Loucy (cell line): ENCODE results near the gene AKAP13.

Experiments
- H2AFZ ChIP-seq: fragments of 200-600 bp; sonication (generic); 2 replicates; pipeline ENCODE4 v1.6.0; 2016; ENCODE audit warnings: antibody characterized with exemption, mild to moderate bottlenecking, low read length, moderate library complexity
- H3F3A ChIP-seq: fragments of 200-600 bp; 2 replicates; pipeline ENCODE4 v1.6.0; 2016; ENCODE audit warnings: antibody characterized with exemption, low read depth, mild to moderate bottlenecking
- H3K27me3 ChIP-seq: fragments of 200-600 bp; sonication (generic); 2 replicates; pipeline ENCODE4 v1.6.1; 2014; ENCODE audit warnings: low read length, mild to moderate bottlenecking; ENCODE audit not compliant: insufficient read depth, poor library complexity, severe bottlenecking
- H3K36me3 ChIP-seq: fragments of 200-600 bp; sonication (generic); 2 replicates; pipeline ENCODE4 v1.6.1; 2016; ENCODE audit warnings: low read length; ENCODE audit not compliant: insufficient read depth
- H3K4me1 ChIP-seq: fragments of 200-600 bp; sonication (generic); 2 replicates; pipeline ENCODE4 v1.5.1; 2014; ENCODE audit warnings: low read length, mild to moderate bottlenecking; ENCODE audit not compliant: insufficient read depth, poor library complexity, severe bottlenecking
- H3K4me2 ChIP-seq: fragments of 200-600 bp; sonication (generic); 2 replicates; pipeline ENCODE4 v1.6.0; 2014; ENCODE audit warnings: antibody characterized with exemption, low read length, low read depth, mild to moderate bottlenecking; ENCODE audit not compliant: poor library complexity, severe bottlenecking
- H3K4me3 ChIP-seq: fragments of 200-600 bp; sonication (generic); 2 replicates; pipeline ENCODE4 v1.5.1; 2014; ENCODE audit warnings: low read length, mild to moderate bottlenecking, mixed read lengths; ENCODE audit not compliant: poor library complexity, severe bottlenecking
- H3K79me2 ChIP-seq: fragments of 200-600 bp; sonication (generic); 2 replicates; pipeline ENCODE4 v1.6.1; 2014; ENCODE audit warnings: low read length; ENCODE audit not compliant: insufficient read depth
- H3K9ac ChIP-seq: fragments of 200-600 bp; sonication (generic); 2 replicates; pipeline ENCODE4 v1.6.0; 2014; ENCODE audit warnings: mild to moderate bottlenecking, low read depth, low read length, moderate library complexity; ENCODE audit not compliant: poor library complexity, severe bottlenecking
- H3K9me2 ChIP-seq: fragments of 200-600 bp; sonication (generic); replicated peaks from 2 replicates; pipeline ENCODE4 v1.6.1; 2016; ENCODE audit warnings: low read depth, low read length, mixed read lengths
- H3K9me3 ChIP-seq: fragments of 200-600 bp; sonication (generic); 2 replicates; pipeline ENCODE4 v1.6.1; 2014; ENCODE audit warnings: mild to moderate bottlenecking, antibody characterized with exemption, low read length, low read depth; ENCODE audit not compliant: insufficient read depth
- H4K20me1 ChIP-seq: fragments of 200-600 bp; sonication (generic); 2 replicates; pipeline ENCODE4 v1.6.0; 2014; ENCODE audit warnings: antibody characterized with exemption, low read length, mild to moderate bottlenecking; ENCODE audit not compliant: insufficient read depth, poor library complexity, severe bottlenecking
- EZH2phosphoT487 ChIP-seq: fragments of 200-600 bp; IDR thresholded peaks from 2 replicates; pipeline ENCODE4 v1.6.1; 2018; ENCODE audit warnings: antibody characterized with exemption, mild to moderate bottlenecking, moderate library complexity, borderline replicate concordance
- TF ChIP-seq, protein P1 (sequence below): fragments of 200-600 bp; sonication (generic); conservative IDR thresholded peaks from 2 replicates; pipeline ENCODE4 v1.5.1; 2014; ENCODE audit warnings: mild to moderate bottlenecking, antibody characterized with exemption, low read length

Gene AKAP13

DNA sequence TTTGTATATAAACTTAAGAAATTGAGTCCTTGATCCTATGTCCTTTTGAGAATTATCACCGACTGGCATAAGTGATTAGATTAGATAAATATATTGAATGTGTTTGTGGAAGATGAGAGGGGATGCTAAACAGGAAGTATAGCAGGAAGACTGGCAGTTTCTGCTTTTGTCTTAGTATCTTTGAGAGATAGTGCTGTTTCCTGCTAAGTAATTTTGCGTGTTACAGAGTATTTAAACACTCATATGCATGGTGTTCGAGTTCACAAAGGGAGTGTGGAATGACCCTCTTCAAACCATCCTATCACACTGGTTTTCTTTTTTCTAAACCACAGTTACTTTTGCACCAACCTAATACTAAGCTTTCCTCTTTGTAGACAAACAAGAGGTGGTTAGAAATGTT lies 308.3 kb downstream of the AKAP13 start:
- peak overlapping the region; percentile 80 for H3K4me2 ChIP-seq

DNA sequence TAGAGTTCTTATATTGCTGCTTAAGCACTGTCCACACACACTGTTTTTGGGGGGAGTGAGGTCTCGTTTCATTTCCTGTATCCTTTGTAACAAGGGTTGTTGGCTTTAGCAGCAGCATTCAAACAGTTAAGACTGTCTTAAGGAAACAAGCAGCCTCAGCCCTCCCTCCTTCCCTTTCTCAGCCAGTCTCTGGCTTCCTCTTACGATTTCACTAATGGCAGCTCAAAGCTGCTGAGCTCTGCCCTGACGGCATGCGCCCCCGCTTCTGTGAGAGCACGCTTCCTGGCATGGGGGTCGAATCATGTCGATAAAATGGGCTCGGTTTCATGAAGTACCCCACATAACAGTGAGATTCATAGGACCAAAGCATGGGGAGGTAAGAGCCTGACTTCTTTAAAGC lies 309.3 kb downstream of the AKAP13 start:
- H3K36me3 ChIP-seq: peaks cover 26% of the 10 kb centered on the region
- H3K4me1 ChIP-seq: peaks cover 58% of the 10 kb centered on the region
- no peaks in the 10 kb centered on the region for H3K9me2 ChIP-seq
- H3F3A ChIP-seq: peaks cover 3% of the 10 kb centered on the region; the same call in 1 of the 2 replicates
- peak overlapping the region; percentile 93 for H3K9ac ChIP-seq
- H3K4me2 ChIP-seq: peak overlapping the region; percentile 80
- peaks cover 46% of the 10 kb centered on the region for H3K79me2 ChIP-seq
- peak overlapping the region; percentile 81 for H3K4me3 ChIP-seq
- H4K20me1 ChIP-seq: peaks cover 2% of the 10 kb centered on the region
- H3K27me3 ChIP-seq: no peaks in the 10 kb centered on the region
- peak overlapping the region; percentile 39; the same call in 1 of the 2 replicates for H2AFZ ChIP-seq
- no peak for TF ChIP-seq EZH2phosphoT487
- TF ChIP-seq, protein P1, sequence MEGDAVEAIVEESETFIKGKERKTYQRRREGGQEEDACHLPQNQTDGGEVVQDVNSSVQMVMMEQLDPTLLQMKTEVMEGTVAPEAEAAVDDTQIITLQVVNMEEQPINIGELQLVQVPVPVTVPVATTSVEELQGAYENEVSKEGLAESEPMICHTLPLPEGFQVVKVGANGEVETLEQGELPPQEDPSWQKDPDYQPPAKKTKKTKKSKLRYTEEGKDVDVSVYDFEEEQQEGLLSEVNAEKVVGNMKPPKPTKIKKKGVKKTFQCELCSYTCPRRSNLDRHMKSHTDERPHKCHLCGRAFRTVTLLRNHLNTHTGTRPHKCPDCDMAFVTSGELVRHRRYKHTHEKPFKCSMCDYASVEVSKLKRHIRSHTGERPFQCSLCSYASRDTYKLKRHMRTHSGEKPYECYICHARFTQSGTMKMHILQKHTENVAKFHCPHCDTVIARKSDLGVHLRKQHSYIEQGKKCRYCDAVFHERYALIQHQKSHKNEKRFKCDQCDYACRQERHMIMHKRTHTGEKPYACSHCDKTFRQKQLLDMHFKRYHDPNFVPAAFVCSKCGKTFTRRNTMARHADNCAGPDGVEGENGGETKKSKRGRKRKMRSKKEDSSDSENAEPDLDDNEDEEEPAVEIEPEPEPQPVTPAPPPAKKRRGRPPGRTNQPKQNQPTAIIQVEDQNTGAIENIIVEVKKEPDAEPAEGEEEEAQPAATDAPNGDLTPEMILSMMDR: no peak
- H3K9me3 ChIP-seq: no peaks in the 10 kb centered on the region

More for the DNA sequence above, 308.3 kb downstream of the AKAP13 start:
- no peak for TF ChIP-seq EZH2phosphoT487
- TF ChIP-seq, protein P1: no peak
- H3K9me3 ChIP-seq: no peaks in the 10 kb centered on the region
- peaks cover 54% of the 10 kb centered on the region for H3K4me1 ChIP-seq
- no peaks in the 10 kb centered on the region for H3K27me3 ChIP-seq
- peaks cover 3% of the 10 kb centered on the region; the same call in 1 of the 2 replicates for H3F3A ChIP-seq
- H2AFZ ChIP-seq: peak overlapping the region; percentile 13; the same call in 1 of the 2 replicates
- peaks cover 28% of the 10 kb centered on the region for H3K36me3 ChIP-seq
- no peaks in the 10 kb centered on the region for H3K9me2 ChIP-seq
- peaks cover 38% of the 10 kb centered on the region for H3K79me2 ChIP-seq
- H4K20me1 ChIP-seq: peaks cover 2% of the 10 kb centered on the region
- H3K4me3 ChIP-seq: peak overlapping the region; percentile 81
- H3K9ac ChIP-seq: peak overlapping the region; percentile 93

DNA sequence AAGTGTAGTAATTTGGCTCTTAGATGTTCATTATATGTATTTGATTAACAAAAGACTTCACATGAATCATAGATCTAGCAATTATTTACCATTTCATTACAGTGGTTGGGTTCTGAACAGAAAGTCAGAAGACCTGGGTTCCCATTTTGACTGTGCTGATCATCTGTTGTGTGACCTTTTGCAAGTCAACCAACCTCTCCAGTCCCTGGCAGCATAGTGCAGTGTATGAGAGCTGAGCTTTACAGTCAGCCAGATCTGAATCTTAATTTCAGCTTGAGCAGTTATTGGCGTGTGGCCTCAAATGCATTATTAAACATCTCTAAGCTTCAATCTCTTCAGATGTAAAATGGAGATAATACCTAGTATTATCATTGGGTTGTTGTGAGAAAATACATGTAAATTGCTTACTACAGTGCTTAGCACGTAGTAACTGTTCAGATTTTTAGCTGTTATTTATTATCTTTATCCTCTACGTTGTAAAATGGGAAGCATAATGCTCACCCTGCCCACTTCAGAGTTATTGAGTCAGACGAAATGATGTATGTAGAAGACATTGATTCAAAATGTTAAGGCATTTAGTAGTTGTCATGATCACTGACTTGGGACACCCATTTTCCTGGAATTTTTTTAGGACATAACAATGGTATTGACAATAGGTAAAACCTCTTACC lies 310.3 kb downstream of the AKAP13 start:
- Histone ChIP-seq H3K4me2 (peak overlapping the region; percentile 80), H4K20me1 (peaks cover 2% of the 10 kb centered on the region), H2AFZ (no peak overlapping the region; the same call in 1 of the 2 replicates), H3K4me3 (peak overlapping the region; percentile 81), H3K9me2 (no peaks in the 10 kb centered on the region), H3K36me3 (peaks cover 26% of the 10 kb centered on the region), H3K9ac (peak overlapping the region; percentile 93), H3K27me3 (no peaks in the 10 kb centered on the region), H3K9me3 (no peaks in the 10 kb centered on the region), H3K4me1 (peaks cover 58% of the 10 kb centered on the region), H3F3A (peaks cover 3% of the 10 kb centered on the region; the same call in 1 of the 2 replicates), H3K79me2 (peaks cover 49% of the 10 kb centered on the region)
- TF ChIP-seq, protein P1: no peak
- TF ChIP-seq EZH2phosphoT487: no peak
